Esophagus muscularis mucosa (tissue), 4 donors: ENCODE results near the gene RSU1.

Experiments used
- CTCF ChIP-seq, 3 experiments: fragments of 200-600 bp in 2 of 3; fragments of 450-650 bp in 1 of 3; sonication (generic) in 2 of 3; IDR thresholded peaks; one replicate each; pipeline ENCODE4 v1.5.1; 2017 to 2019; ENCODE audit warnings: antibody characterized with exemption in 3 of 3, mild to moderate bottlenecking in 2 of 3, moderate library complexity in 1 of 3
- EP300 ChIP-seq: sonication (generic); formaldehyde crosslinking; IDR thresholded peaks from one replicate; pipeline ENCODE4 v1.6.1; 2017; ENCODE audit warnings: antibody characterized with exemption
- POLR2A ChIP-seq: fragments of 450-650 bp; IDR thresholded peaks from one replicate; pipeline ENCODE4 v1.6.1; 2017; ENCODE audit warnings: antibody characterized with exemption, moderate library complexity, mild to moderate bottlenecking, low read depth
- POLR2AphosphoS5 ChIP-seq, 2 donors: sonication (generic); formaldehyde crosslinking; IDR thresholded peaks; one replicate each; pipeline ENCODE4 v1.6.1; 2017; ENCODE audit warnings: antibody characterized with exemption in 2 of 2

DNA sequence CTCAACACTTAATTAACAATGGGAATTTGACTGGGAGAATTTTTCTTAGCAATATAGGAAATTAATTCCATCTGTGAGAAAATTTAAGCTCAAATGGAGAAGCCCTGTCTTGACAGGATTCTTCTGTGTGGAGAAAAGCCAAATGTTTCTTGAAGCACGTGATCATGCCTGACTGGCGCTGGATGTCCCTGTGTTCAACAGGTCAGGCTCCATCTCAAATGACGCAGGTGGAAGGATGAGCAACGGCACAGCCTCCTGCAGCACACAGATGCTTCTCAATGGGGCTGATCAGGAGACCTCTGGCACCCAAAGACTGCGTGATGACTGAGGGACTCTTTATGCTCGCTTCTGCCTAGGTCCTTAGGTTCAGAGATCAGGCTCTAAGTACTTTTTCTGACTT lies 143.8 kb downstream of the RSU1 start:
- TF ChIP-seq CTCF (IDR thresholded peaks at IDR 0.05) (no peak), POLR2A (no peak), EP300 (no peak), POLR2AphosphoS5 (IDR thresholded peaks at IDR 0.05) (no peak)
